GM19238 (cell line): Measurements from ENCODE around the gene CDC42BPA.
"Not testable (repeated sequence)": the region's sequence is repeated elsewhere in the genome, so short reads cannot be mapped to it uniquely, and the experiment has no call there.

ENCODE experiments used
- DNase-seq: peaks from one replicate; pipeline ENCODE4 v3.0.0; 2011; ENCODE audit warnings: low spot score; ENCODE audit not compliant: insufficient read length

The CDC42BPA gene

GRCh38 chr1:227261501-227261900, 56.8 kb downstream of the CDC42BPA start:
- DNase-seq = no peak

DNA sequence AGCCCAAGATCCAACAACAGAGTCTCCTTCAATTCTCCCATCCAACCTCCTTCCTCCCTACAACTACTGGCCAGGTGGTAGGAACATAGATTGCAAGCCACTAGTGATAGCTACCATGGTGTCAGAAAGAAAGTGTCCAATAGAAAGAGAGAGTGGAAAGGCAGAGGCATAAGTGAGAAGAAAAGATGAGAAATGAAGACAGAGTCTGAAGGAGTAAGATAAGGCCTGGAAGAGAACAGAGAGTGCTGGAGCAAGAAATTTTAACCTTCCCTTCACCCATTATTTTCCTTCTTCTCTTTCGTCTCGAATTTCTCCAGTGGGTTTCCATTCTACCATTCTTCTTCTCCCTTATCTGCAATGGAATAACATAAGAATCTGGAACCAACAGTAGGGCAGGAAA, 57.9 kb downstream of the CDC42BPA start:
- DNase-seq = no peak

- no peak for DNase-seq
Observed at GRCh38 chr1:227257964-227258363, 60.3 kb downstream of the CDC42BPA start.

DNA sequence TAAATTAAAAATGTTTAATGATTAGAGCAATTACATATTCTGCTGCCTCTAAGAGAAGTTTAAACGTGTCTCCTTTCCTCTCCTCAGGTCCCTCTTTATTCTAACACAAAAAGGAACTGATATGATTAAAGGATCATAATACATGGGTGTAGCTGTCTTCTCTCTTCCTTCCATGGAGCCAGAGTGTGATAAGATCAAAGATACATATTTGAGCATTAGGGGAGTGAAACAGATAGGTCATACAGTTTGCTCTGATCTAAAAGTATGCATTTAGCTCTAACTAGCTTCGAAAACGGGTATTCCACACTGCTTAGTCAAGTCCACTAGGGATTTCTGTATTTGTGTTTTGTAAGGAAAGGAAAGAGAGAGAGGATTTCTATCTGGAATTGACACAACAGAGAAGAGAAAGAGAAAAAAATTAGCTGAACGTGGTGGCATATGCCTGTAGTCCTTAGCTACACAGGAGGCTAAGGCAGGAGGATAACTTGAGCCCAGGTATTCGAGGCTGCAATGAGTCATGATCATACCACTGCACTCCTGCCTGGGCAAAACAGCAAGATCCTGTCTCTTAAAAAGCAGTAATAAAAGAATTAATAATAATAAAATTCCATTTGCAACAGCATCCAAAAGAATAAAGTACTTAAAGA, 63.1 kb downstream of the CDC42BPA start:
- DNase-seq = no peak

DNA sequence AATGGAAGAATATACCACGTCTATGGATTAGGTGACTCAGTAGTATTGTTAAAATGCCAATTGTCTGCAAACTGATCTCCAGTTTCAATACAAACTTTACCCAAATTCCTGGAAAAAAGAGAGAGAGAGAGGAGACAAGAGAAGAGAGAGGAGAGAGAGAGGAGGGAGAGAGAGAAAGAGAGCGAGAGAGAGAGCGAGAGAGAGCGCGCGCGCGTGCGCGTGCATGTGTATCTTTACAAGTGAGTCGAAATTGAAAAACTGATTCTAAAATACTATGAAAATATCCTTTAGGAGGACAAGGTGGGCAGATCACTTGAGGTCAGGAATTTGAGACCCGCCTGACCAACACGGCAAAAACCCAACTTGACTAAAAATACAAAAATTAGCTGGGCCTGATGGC, 65.2 kb downstream of the CDC42BPA start:
- DNase-seq = no peak

GRCh38 chr1:227245613-227246320, 72.5 kb downstream of the CDC42BPA start:
- DNase-seq = no peak

GRCh38 chr1:227244339-227245118, 73.8 kb downstream of the CDC42BPA start:
- DNase-seq = no peak

DNA sequence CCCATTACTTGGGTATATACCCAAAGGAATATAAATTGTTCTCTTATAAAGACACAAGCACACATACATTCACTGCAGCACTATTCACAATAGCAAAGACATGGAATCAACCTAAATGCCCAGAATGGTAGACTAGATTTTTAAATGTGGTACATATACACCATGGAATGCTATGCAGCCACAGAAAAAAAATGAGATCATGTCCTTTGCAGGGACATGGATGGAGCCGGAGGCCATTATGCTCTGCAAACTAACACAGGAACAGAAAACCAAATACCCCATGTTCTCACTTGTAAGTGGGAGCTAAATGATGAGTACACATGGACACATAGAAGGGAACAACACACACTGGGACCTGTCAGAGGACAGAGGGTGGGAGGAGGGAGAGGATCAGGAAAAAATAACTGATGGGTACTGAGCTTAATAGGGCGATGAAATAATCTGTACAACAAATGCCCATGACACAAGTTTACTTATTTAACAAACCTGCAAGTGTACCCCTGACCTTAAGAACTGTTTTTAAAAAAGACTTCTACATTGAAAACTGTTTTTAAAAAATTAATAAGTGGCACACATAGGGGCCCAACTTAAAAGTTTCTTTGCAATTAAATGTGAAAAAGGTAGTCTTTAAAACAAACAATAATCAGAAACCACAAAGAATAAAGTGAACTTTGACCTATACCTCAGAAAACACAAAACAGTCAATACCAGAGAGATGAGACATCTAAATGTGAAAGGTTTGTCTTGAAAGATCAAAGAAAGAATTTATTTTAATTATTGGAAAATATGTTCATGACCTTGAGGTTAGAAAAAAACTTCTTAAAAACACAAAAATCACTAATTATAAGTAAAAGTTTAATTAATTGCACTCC, 75.2 kb downstream of the CDC42BPA start:
- DNase-seq = no peak

- no peak for DNase-seq
Observed at GRCh38 chr1:227240983-227241382, 77.3 kb downstream of the CDC42BPA start.

- DNase-seq = peak; percentile 7
Observed at GRCh38 chr1:227234998-227235405, 83.3 kb downstream of the CDC42BPA start.

DNA sequence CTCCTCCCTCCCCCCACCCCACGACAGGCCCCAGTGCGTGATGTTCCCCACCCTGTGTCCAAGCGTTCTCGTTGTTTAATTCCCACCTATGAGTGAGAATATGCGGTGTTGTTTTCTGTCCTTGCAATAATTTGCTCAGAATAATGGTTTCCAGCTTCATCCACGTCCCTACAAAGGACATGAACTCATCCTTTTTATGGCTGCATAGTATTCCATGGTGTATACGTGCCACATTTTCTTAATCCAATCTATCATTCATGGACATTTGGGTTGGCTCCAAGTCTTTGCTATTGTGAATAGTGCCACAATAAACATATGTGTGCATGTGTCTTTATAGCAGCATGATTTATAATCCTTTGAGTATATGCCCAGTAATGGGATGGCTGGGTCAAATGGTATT, 87.2 kb downstream of the CDC42BPA start:
- not testable (repeated sequence) for DNase-seq

DNA sequence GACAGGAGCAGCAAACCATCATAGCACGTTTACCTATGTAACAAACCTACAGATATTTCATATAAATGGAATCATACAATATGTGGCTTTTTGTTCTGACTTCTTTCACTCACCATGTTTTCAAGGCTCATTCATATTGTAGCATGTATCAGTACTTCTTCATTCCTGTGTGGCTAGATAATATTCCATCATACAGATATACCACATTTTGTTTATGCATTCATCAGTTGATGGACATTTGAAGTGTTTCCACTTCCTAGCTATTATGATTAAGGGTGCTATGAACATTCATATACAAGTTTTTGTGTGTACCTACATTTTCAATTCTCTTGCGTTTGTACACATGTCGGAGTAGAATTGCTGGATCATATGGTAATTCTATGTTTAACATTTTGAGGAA, 90.1 kb downstream of the CDC42BPA start:
- no peak for DNase-seq

DNA sequence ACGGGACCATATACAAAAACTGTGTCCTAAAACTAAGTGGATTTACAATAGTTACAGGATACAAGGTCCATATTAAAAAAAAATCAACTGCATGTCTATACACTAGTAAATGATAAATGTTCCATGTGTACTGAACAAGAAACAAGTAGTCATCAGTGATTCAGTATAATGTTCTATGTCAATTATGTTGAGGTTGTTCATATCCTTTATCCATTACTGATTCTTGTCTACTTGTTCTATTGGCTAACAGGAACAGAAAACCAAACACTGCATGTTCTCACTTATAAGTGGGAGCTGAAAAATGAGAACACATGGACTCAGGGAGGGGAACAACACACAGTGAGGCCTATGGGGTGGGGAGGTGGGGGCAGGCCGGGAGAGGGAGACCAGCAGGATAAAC, 90.5 kb downstream of the CDC42BPA start:
- DNase-seq = no peak

GRCh38 chr1:227225715-227226346, 92.5 kb downstream of the CDC42BPA start:
- no peak for DNase-seq

DNA sequence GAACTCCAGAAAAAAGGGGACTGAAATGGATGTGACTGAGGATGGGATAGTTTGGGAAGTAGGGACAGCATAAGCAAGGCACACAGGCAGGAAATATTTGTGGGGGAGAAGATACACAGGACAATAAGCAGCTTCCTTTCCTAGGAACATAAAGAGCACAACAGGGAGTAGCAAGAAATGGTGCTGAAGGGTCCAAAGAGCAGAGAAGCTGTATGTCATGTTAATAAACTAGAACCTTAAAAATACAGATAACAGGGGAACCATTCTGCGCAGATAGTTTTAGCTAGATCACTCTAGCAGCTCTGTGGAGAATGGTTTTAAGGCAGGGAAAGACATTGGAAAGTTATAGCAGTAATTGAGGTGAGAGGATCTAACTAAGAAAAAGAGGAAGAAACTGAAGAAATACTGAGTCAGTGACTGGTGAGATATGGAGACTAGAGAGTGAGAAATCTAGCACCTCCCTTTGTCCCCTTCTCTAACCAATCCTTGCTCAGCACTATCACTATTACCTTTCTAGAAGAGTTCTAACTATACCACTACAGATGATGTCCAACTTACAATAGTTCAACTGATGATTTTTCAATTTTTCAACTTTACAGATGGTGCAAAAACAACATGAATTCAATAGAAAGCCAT, 95.0 kb downstream of the CDC42BPA start:
- no peak for DNase-seq

DNA sequence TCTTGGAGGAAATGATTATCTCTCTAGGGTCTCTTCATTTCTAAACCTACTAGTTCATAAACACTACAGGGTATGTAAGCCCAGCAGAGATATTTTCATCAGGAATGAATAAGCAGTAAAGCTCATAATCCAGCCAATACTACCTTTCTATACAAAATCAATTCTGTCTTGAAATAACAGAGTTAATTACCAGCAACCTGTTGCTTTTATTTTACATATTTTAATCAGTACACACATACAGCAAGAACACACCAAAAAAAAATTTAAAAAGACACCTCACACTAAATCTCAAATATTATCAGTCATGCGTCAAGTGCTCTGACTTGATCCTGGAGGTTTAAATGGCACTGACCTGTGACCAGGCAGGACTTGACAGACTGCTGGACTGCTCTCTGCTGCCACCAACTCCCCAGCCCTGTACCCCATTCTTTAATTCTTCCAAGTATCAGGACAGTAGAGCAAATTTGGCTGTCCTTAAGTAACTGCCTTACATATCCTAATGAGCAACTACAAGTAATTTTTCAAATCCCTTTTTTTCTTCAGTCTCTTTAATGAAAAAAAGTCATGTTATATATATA, 98.5 kb downstream of the CDC42BPA start:
- no peak for DNase-seq

DNA sequence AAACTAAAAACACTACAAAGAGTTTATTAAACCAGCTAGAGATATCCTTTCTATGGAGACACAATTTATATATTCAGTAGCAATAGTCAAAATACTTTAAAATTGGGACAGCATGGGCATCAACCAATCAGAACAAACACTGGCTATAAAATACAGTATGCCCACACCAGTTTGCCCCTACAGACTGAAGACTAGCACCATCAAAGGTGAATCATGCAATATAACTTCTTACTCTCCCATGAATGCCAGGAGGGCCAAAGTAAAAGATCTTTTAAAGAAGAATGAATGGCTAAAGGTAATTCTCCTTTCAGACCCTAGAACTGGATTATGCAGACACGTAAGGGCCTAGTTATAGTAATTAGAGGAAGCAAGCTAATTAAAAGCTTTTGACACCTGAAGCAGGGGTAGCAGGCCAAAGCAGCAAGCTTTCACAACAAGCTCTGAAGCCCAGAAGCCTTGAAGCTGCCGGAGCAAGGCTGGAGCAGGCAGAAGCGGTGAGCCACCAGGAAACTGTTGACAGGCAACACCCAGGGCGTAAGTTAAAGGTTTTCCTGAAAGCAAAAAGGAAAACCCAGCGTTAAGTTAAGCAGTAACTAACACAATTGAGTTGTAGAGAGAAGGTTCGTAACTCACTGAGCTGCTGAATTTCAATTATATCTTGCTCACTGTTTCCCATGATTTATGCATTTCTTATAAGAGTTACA, 99.3 kb downstream of the CDC42BPA start:
- DNase-seq = no peak

GRCh38 chr1:227215863-227216510, 102.3 kb downstream of the CDC42BPA start:
- DNase-seq = no peak

- no peak for DNase-seq
Observed at GRCh38 chr1:227214207-227214606, 104.1 kb downstream of the CDC42BPA start.
